Measurements from ENCODE around the gene KIF5B.

- TF ChIP-seq CTCF (IDR thresholded peaks at IDR 0.05) (no peak), EP300 (IDR thresholded peaks at IDR 0.05) (no peak)
Observed at GRCh38 chr10:32068569-32068968, 12.3 kb upstream of the KIF5B start.
